ENCODE data around the gene GPC3. TPM values are rescaled to one million over a fixed set of nuclear protein-coding genes. Genes with fewer than 3 reads are reported as not detected.
"Not testable (repeated sequence)": the region's sequence is repeated elsewhere in the genome, so short reads cannot be mapped to it uniquely, and the experiment has no call there.

The GPC3 gene
- total RNA-seq, 6 donors from 2014 or later: 9.4 to 111 (median 57.6) TPM

- TF ChIP-seq POLR2AphosphoS5 (IDR thresholded peaks at IDR 0.05) (no peak), POLR2A (IDR thresholded peaks at IDR 0.05) (no peak)
- DNase-seq: no peak
Measured at GRCh38 chrX:134024686-134025377, 39.4 kb upstream of the GPC3 start.

DNA sequence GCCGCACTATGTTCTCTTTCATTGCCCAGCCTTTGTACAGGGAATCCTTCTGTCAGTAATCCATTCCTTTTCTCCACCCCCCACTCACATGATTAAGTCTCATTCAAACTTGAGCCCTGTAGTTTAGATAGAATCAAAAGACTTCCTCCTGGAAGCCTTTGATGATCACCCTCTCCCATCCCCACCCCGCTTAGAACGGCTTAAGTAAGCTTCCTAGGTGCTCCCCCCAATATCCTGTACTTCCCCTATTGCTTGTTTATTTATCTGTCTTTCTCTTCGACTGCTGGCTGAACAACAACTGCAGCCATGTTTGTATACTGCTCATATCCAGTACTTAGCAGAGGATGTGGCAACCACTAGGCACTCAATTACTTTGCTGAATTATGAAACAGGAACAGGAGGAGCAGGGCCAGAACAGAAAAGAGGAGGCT is 38.5 kb upstream of the GPC3 start:
- TF ChIP-seq EP300 (IDR thresholded peaks at IDR 0.05): no peak
- no peak for TF ChIP-seq POLR2A (IDR thresholded peaks at IDR 0.05)
- TF ChIP-seq, protein P1, sequence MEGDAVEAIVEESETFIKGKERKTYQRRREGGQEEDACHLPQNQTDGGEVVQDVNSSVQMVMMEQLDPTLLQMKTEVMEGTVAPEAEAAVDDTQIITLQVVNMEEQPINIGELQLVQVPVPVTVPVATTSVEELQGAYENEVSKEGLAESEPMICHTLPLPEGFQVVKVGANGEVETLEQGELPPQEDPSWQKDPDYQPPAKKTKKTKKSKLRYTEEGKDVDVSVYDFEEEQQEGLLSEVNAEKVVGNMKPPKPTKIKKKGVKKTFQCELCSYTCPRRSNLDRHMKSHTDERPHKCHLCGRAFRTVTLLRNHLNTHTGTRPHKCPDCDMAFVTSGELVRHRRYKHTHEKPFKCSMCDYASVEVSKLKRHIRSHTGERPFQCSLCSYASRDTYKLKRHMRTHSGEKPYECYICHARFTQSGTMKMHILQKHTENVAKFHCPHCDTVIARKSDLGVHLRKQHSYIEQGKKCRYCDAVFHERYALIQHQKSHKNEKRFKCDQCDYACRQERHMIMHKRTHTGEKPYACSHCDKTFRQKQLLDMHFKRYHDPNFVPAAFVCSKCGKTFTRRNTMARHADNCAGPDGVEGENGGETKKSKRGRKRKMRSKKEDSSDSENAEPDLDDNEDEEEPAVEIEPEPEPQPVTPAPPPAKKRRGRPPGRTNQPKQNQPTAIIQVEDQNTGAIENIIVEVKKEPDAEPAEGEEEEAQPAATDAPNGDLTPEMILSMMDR (IDR thresholded peaks at IDR 0.05): no peak
- no peak for TF ChIP-seq POLR2AphosphoS5 (IDR thresholded peaks at IDR 0.05)
- peaks cover 0 to 5% (median 0%) of the 10 kb centered on the region in 4 donors for H3K4me1 ChIP-seq
- no peaks in the 10 kb centered on the region for H3K9me3 ChIP-seq
- no peak for DNase-seq
- H3K36me3 ChIP-seq: no peaks in the 10 kb centered on the region
- H3K27me3 ChIP-seq: no peaks in the 10 kb centered on the region
- no peak overlapping the region for H3K4me3 ChIP-seq
- 35 to 36% methylated on average over 4 of the region's 4 CpGs for WGBS, 2 donors
- no peak overlapping the region for H3K27ac ChIP-seq
- peak in 1 of 2 donors; percentile 55 for ATAC-seq (ENCODE audit: low FRiP score in 2 of 2)

More at GRCh38 chrX:134024686-134025377, 39.4 kb upstream of the GPC3 start:
- Histone ChIP-seq H3K4me3 (no peak overlapping the region), H3K9me3 (no peaks in the 10 kb centered on the region), H3K4me1 (peaks cover 0 to 5% (median 0%) of the 10 kb centered on the region in 4 donors), H3K36me3 (no peaks in the 10 kb centered on the region), H3K27ac (no peak overlapping the region), H3K27me3 (no peaks in the 10 kb centered on the region)
- no peak for ATAC-seq (ENCODE audit: low FRiP score in 2 of 2)

GRCh38 chrX:134020910-134021309 is 35.5 kb upstream of the GPC3 start:
- no peak overlapping the region for H3K27ac ChIP-seq
- H3K4me3 ChIP-seq: no peak overlapping the region
- TF ChIP-seq POLR2A (IDR thresholded peaks at IDR 0.05): no peak
- TF ChIP-seq POLR2AphosphoS5 (IDR thresholded peaks at IDR 0.05): no peak
- TF ChIP-seq EP300 (IDR thresholded peaks at IDR 0.05): no peak
- TF ChIP-seq, protein P1 (IDR thresholded peaks at IDR 0.05): no peak
- H3K36me3 ChIP-seq: no peaks in the 10 kb centered on the region
- no peaks in the 10 kb centered on the region for H3K27me3 ChIP-seq
- ATAC-seq (ENCODE audit: low FRiP score in 2 of 2) (no peak), DNase-seq (no peak)
- 86 to 100% methylated on average over 2 of the region's 2 CpGs for WGBS, 2 donors
- H3K4me1 ChIP-seq: peaks cover 0 to 5% (median 0%) of the 10 kb centered on the region in 4 donors
- H3K9me3 ChIP-seq: no peaks in the 10 kb centered on the region

DNA sequence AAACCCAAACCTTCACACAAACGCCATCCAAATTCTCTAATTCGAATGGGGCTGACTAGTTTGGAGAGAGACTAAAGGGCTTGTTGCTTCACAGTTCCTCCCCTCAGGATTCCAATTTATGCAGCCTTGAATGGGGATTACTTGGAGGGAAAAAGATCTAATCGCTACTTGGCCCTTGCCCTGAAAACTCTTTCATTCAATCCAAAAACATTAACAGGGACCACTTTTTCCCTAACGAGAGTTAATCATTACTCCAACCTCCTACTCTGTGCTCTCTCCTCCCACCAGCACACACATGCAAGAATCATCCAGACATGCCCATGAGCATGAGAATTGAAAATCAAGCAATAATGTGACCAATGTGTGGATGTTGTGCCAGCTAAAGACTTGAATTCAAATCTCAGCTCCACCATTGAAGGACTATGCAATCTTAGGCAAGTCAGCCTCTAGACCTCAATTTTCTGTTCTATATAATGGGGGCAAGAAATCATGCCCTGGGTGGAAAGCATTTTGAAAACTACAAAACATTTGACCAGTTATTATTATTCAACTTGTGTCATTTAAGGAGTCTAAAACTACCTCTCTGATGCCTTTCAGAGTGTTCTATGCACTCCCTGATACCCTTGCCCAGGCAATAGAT is 34.3 kb upstream of the GPC3 start:
- no peak overlapping the region for H3K27ac ChIP-seq
- DNase-seq (no peak), ATAC-seq (ENCODE audit: low FRiP score in 2 of 2) (no peak)
- no peak for TF ChIP-seq EP300 (IDR thresholded peaks at IDR 0.05)
- TF ChIP-seq, protein P1 (IDR thresholded peaks at IDR 0.05): no peak
- H3K36me3 ChIP-seq: no peaks in the 10 kb centered on the region
- 60 to 70% methylated on average over 4 of the region's 4 CpGs for WGBS, 2 donors
- H3K9me3 ChIP-seq: no peaks in the 10 kb centered on the region
- H3K27me3 ChIP-seq: no peaks in the 10 kb centered on the region
- peaks cover 0 to 5% (median 0%) of the 10 kb centered on the region in 4 donors for H3K4me1 ChIP-seq
- no peak overlapping the region for H3K4me3 ChIP-seq

DNA sequence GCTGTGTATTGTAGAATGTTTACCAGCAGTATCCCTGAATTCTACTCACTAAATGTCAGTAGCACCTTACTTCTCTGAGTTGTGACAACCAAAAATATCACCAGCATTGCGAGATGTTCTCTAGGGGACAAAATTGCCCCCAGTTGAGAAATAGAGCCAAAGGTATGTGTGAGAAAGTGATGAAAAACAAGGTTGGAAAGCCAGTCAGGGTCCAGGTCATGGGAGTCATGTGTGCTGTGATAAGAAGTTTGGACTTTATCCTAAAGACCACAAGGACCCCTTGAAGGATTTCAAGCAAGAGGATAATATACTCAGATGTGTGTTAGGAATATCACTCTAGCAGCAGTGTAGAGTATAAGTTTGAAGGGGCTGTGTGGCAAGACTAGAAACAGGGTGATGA is 30.9 kb upstream of the GPC3 start:
- H3K4me3 ChIP-seq; ATAC-seq (ENCODE audit: low FRiP score in 2 of 2); H3K27ac ChIP-seq; H3K4me1 ChIP-seq; H3K9me3 ChIP-seq; H3K27me3 ChIP-seq; DNase-seq; H3K36me3 ChIP-seq: not testable (repeated sequence)
- 69 to 81% methylated on average over 1 of the region's 1 CpG for WGBS, 2 donors

DNA sequence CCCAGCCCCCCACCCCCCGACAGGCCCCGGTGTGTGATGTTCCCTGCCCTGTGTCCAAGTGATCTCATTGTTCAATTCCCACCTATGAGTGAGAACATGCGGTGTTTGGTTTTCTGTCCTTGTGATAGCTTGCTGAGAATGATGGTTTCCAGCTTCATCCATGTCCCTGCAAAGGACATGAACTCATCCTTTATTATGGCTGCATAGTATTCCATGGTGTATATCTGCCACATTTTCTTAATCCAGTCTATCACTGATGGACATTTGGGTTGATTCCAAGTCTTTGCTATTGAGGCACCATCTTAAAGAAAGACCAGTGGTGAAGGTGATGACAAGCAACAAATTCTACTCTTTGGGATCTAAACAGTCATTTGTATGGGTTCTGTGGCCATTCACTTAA is 30.1 kb upstream of the GPC3 start:
- not testable (repeated sequence) for DNase-seq; H3K9me3 ChIP-seq; ATAC-seq (ENCODE audit: low FRiP score in 2 of 2); H3K36me3 ChIP-seq; H3K27me3 ChIP-seq; H3K27ac ChIP-seq; H3K4me1 ChIP-seq; H3K4me3 ChIP-seq
- 90 to 95% methylated on average over 2 to 3 of the region's 3 CpGs for WGBS, 2 donors
